ENCODE measurements around the gene SDF4.

SDF4 gene

GRCh38 chr1:1185101-1185765, 46.6 kb downstream of the SDF4 start:
- H3K18ac ChIP-seq (ENCODE audit: low read length): no peak overlapping the region
- no peak overlapping the region for H3K27ac ChIP-seq (ENCODE audit: low read depth, low read length)
- no peak overlapping the region for H3K14ac ChIP-seq (ENCODE audit: low read length)
- WGBS (ENCODE audit: extremely low coverage, insufficient coverage, insufficient read length): no CpG with 5 or more reads among the region's 31 CpGs
- H3K23ac ChIP-seq (ENCODE audit: low read length): no peak overlapping the region
- no peaks in the 10 kb centered on the region for H3K27me3 ChIP-seq (ENCODE audit: insufficient read depth, low read length)
- H3K4me2 ChIP-seq (ENCODE audit: low read length): no peak overlapping the region
- H4K8ac ChIP-seq (ENCODE audit: low read depth, low read length): no peak overlapping the region
- H3K9me3 ChIP-seq (ENCODE audit: insufficient read depth, low read depth, low read length): peaks cover 5% of the 10 kb centered on the region
- no peak for DNase-seq
- no peaks in the 10 kb centered on the region for H3K36me3 ChIP-seq (ENCODE audit: control insufficient read depth in 1 of 2, insufficient read depth in 2 of 2, low read length in 2 of 2)
- no peak overlapping the region for H2BK12ac ChIP-seq (ENCODE audit: low read length)
- no peaks in the 10 kb centered on the region for H3K79me2 ChIP-seq (ENCODE audit: control insufficient read depth, insufficient read depth, low read length, poor library complexity)
- H3K4ac ChIP-seq (ENCODE audit: low read depth, low read length): no peak overlapping the region
- H4K12ac ChIP-seq (ENCODE audit: low read depth, low read length): no peak overlapping the region
- H4K91ac ChIP-seq (ENCODE audit: low read depth, low read length): no peak overlapping the region
- H3K9ac ChIP-seq (ENCODE audit: low read length): no peak overlapping the region
- no peak overlapping the region for H2AFZ ChIP-seq (ENCODE audit: insufficient read depth, low read length, poor library complexity)
- no peak overlapping the region for H2BK5ac ChIP-seq (ENCODE audit: low read depth, low read length, poor library complexity)
- no peak overlapping the region for H2BK120ac ChIP-seq (ENCODE audit: insufficient read depth, low read length, poor library complexity)
- no peak overlapping the region for H2AK5ac ChIP-seq (ENCODE audit: low read length)
- no peak overlapping the region for H3K4me3 ChIP-seq (ENCODE audit: low read depth, low read length)
- H3K79me1 ChIP-seq (ENCODE audit: low read length): no peaks in the 10 kb centered on the region
- no peaks in the 10 kb centered on the region for H3K4me1 ChIP-seq (ENCODE audit: control insufficient read depth in 1 of 2, insufficient read depth in 2 of 2, low read length in 2 of 2)

GRCh38 chr1:1183833-1184775, 47.7 kb downstream of the SDF4 start:
- Histone ChIP-seq H2BK5ac (ENCODE audit: low read depth, low read length, poor library complexity) (no peak overlapping the region), H3K18ac (ENCODE audit: low read length) (no peak overlapping the region), H2BK120ac (ENCODE audit: insufficient read depth, low read length, poor library complexity) (no peak overlapping the region)

GRCh38 chr1:1183221-1183747, 48.5 kb downstream of the SDF4 start:
- WGBS (ENCODE audit: extremely low coverage, insufficient coverage, insufficient read length): no CpG with 5 or more reads among the region's 21 CpGs
- no peak overlapping the region for H3K18ac ChIP-seq (ENCODE audit: low read length)
- DNase-seq: no peak
- no peak overlapping the region for H2BK5ac ChIP-seq (ENCODE audit: low read depth, low read length, poor library complexity)
- H2BK120ac ChIP-seq (ENCODE audit: insufficient read depth, low read length, poor library complexity): no peak overlapping the region
- H2AFZ ChIP-seq (ENCODE audit: insufficient read depth, low read length, poor library complexity): no peak overlapping the region
- H3K23ac ChIP-seq (ENCODE audit: low read length): no peak overlapping the region
- H3K9me3 ChIP-seq (ENCODE audit: insufficient read depth, low read depth, low read length): peaks cover 8% of the 10 kb centered on the region
- no peak overlapping the region for H4K12ac ChIP-seq (ENCODE audit: low read depth, low read length)
- H2AK5ac ChIP-seq (ENCODE audit: low read length): no peak overlapping the region
- H3K4ac ChIP-seq (ENCODE audit: low read depth, low read length): no peak overlapping the region
- no peaks in the 10 kb centered on the region for H3K79me2 ChIP-seq (ENCODE audit: control insufficient read depth, insufficient read depth, low read length, poor library complexity)
- no peak overlapping the region for H2BK12ac ChIP-seq (ENCODE audit: low read length)
- no peaks in the 10 kb centered on the region for H3K36me3 ChIP-seq (ENCODE audit: control insufficient read depth in 1 of 2, insufficient read depth in 2 of 2, low read length in 2 of 2)
- no peak overlapping the region for H3K4me2 ChIP-seq (ENCODE audit: low read length)
- H3K14ac ChIP-seq (ENCODE audit: low read length): no peak overlapping the region
- no peak overlapping the region for H3K9ac ChIP-seq (ENCODE audit: low read length)
- no peaks in the 10 kb centered on the region for H3K4me1 ChIP-seq (ENCODE audit: control insufficient read depth in 1 of 2, insufficient read depth in 2 of 2, low read length in 2 of 2)
- no peak overlapping the region for H4K8ac ChIP-seq (ENCODE audit: low read depth, low read length)
- H3K79me1 ChIP-seq (ENCODE audit: low read length): no peaks in the 10 kb centered on the region
- H3K27me3 ChIP-seq (ENCODE audit: insufficient read depth, low read length): no peaks in the 10 kb centered on the region
- H3K27ac ChIP-seq (ENCODE audit: low read depth, low read length): no peak overlapping the region
- H3K4me3 ChIP-seq (ENCODE audit: low read depth, low read length): no peak overlapping the region
- no peak overlapping the region for H4K91ac ChIP-seq (ENCODE audit: low read depth, low read length)

More at GRCh38 chr1:1183833-1184775, 47.7 kb downstream of the SDF4 start:
- Histone ChIP-seq H3K79me2 (ENCODE audit: control insufficient read depth, insufficient read depth, low read length, poor library complexity) (no peaks in the 10 kb centered on the region), H3K79me1 (ENCODE audit: low read length) (no peaks in the 10 kb centered on the region), H4K8ac (ENCODE audit: low read depth, low read length) (no peak overlapping the region), H2AK5ac (ENCODE audit: low read length) (no peak overlapping the region), H3K36me3 (ENCODE audit: control insufficient read depth in 1 of 2, insufficient read depth in 2 of 2, low read length in 2 of 2) (no peaks in the 10 kb centered on the region), H3K27me3 (ENCODE audit: insufficient read depth, low read length) (no peaks in the 10 kb centered on the region), H3K4me2 (ENCODE audit: low read length) (no peak overlapping the region), H2AFZ (ENCODE audit: insufficient read depth, low read length, poor library complexity) (no peak overlapping the region), H3K4ac (ENCODE audit: low read depth, low read length) (no peak overlapping the region), H3K27ac (ENCODE audit: low read depth, low read length) (no peak overlapping the region), H3K14ac (ENCODE audit: low read length) (no peak overlapping the region), H3K23ac (ENCODE audit: low read length) (no peak overlapping the region), H4K91ac (ENCODE audit: low read depth, low read length) (no peak overlapping the region), H2BK12ac (ENCODE audit: low read length) (no peak overlapping the region), H3K4me3 (ENCODE audit: low read depth, low read length) (no peak overlapping the region), H3K9me3 (ENCODE audit: insufficient read depth, low read depth, low read length) (peaks cover 8% of the 10 kb centered on the region), H3K9ac (ENCODE audit: low read length) (no peak overlapping the region), H4K12ac (ENCODE audit: low read depth, low read length) (no peak overlapping the region), H3K4me1 (ENCODE audit: control insufficient read depth in 1 of 2, insufficient read depth in 2 of 2, low read length in 2 of 2) (no peaks in the 10 kb centered on the region)
- WGBS (ENCODE audit: extremely low coverage, insufficient coverage, insufficient read length): no CpG with 5 or more reads among the region's 33 CpGs
- DNase-seq: no peak

GRCh38 chr1:1182491-1183220, 49.1 kb downstream of the SDF4 start:
- no peak overlapping the region for H3K9ac ChIP-seq (ENCODE audit: low read length)
- no peak overlapping the region for H2AFZ ChIP-seq (ENCODE audit: insufficient read depth, low read length, poor library complexity)
- no peak overlapping the region for H3K4me3 ChIP-seq (ENCODE audit: low read depth, low read length)
- H2BK12ac ChIP-seq (ENCODE audit: low read length): no peak overlapping the region
- H4K91ac ChIP-seq (ENCODE audit: low read depth, low read length): no peak overlapping the region
- DNase-seq: no peak
- no peaks in the 10 kb centered on the region for H3K27me3 ChIP-seq (ENCODE audit: insufficient read depth, low read length)
- no peak overlapping the region for H2AK5ac ChIP-seq (ENCODE audit: low read length)
- H3K18ac ChIP-seq (ENCODE audit: low read length): no peak overlapping the region
- no peaks in the 10 kb centered on the region for H3K79me1 ChIP-seq (ENCODE audit: low read length)
- peaks cover 8% of the 10 kb centered on the region for H3K9me3 ChIP-seq (ENCODE audit: insufficient read depth, low read depth, low read length)
- H3K4me1 ChIP-seq (ENCODE audit: control insufficient read depth in 1 of 2, insufficient read depth in 2 of 2, low read length in 2 of 2): no peaks in the 10 kb centered on the region
- no CpG with 5 or more reads among the region's 39 CpGs for WGBS (ENCODE audit: extremely low coverage, insufficient coverage, insufficient read length)
- no peaks in the 10 kb centered on the region for H3K79me2 ChIP-seq (ENCODE audit: control insufficient read depth, insufficient read depth, low read length, poor library complexity)
- no peak overlapping the region for H4K12ac ChIP-seq (ENCODE audit: low read depth, low read length)
- H3K36me3 ChIP-seq (ENCODE audit: control insufficient read depth in 1 of 2, insufficient read depth in 2 of 2, low read length in 2 of 2): no peaks in the 10 kb centered on the region
- H3K27ac ChIP-seq (ENCODE audit: low read depth, low read length): no peak overlapping the region
- no peak overlapping the region for H3K14ac ChIP-seq (ENCODE audit: low read length)
- no peak overlapping the region for H4K8ac ChIP-seq (ENCODE audit: low read depth, low read length)
- H2BK120ac ChIP-seq (ENCODE audit: insufficient read depth, low read length, poor library complexity): no peak overlapping the region
- H3K4ac ChIP-seq (ENCODE audit: low read depth, low read length): no peak overlapping the region
- no peak overlapping the region for H3K4me2 ChIP-seq (ENCODE audit: low read length)
- H2BK5ac ChIP-seq (ENCODE audit: low read depth, low read length, poor library complexity): no peak overlapping the region
- H3K23ac ChIP-seq (ENCODE audit: low read length): no peak overlapping the region

Measured in trophoblast cell (in vitro differentiated cells and primary cell).